A549 (cell line): ENCODE results near the gene AIF1. TPM values are rescaled to one million over a fixed set of nuclear protein-coding genes. Genes with fewer than 3 reads are reported as not detected.

Experiments
- ATAC-seq, 2 experiments: fragments of 200-7000 bp in 1 of 2; fragments of >200 bp in 1 of 2; cut with Nextera tagmentation in 1 of 2; cut with Tn5 transposase in 1 of 2; 3 replicates each; pipeline versions ENCODE4 v1.8.0 to v1.9.1; 2018 to 2020; ENCODE audit warnings: mild to moderate bottlenecking in 1 of 2, moderate library complexity in 1 of 2
- CTCF ChIA-PET: fragments of 300-600 bp; sonication (Branson Sonifier 250); formaldehyde crosslinking; extraction: SDS; loops from one replicate; lab custom pipeline; 2021; ENCODE audit warnings: antibody characterized with exemption, inconsistent platforms; lab: Yijun Ruan, JAX
- POLR2A ChIA-PET: fragments of 350-600 bp; formaldehyde crosslinking; extraction: SDS; loops from one replicate; lab custom pipeline; 2021; ENCODE audit warnings: antibody characterized with exemption, inconsistent platforms; lab: Yijun Ruan, JAX
- DNase-seq, 2 experiments: peaks; one replicate each; pipeline versions ENCODE4 v3.0.0 to v3.0.0-alpha.2; 2011 to 2016; ENCODE audit warnings: low read depth in 1 of 2, low spot score in 1 of 2
- FAIRE-seq: peaks from 2 replicates; lab custom pipeline; 2011; peaks lifted over from hg19 to GRCh38; lab: Jason Lieb, UNC
- H3K27ac ChIP-seq, 2 experiments: fragments of >200 bp; sonication (Bioruptor Twin); formaldehyde crosslinking; 3 replicates each; pipeline ENCODE4 v1.5.1; 2016 to 2017
- H3K4me1 ChIP-seq: fragments of >200 bp; sonication (Bioruptor Twin); formaldehyde crosslinking; 3 replicates; pipeline ENCODE4 v1.6.1; 2016
- H3K4me2 ChIP-seq: fragments of >200 bp; sonication (Bioruptor Twin); formaldehyde crosslinking; 3 replicates; pipeline ENCODE4 v1.6.1; 2016
- H3K4me3 ChIP-seq: fragments of >200 bp; sonication (Bioruptor Twin); formaldehyde crosslinking; 3 replicates; pipeline ENCODE4 v1.5.1; 2016
- H3K9me3 ChIP-seq: fragments of >200 bp; sonication (Bioruptor Twin); formaldehyde crosslinking; 3 replicates; pipeline ENCODE4 v1.6.1; 2016
- ATOH8 ChIP-seq: fragments of 250-450 bp; sonication (Bioruptor Pico); IDR thresholded peaks from 2 replicates; pipeline ENCODE4 v1.5.0; 2020; ENCODE audit warnings: low read depth, mild to moderate bottlenecking, moderate library complexity
- CTCF ChIP-seq: fragments of >200 bp; sonication (Bioruptor Twin); formaldehyde crosslinking; IDR thresholded peaks from 3 replicates; pipeline ENCODE4 v1.5.1; 2016
- E2F6 ChIP-seq: IDR thresholded peaks from 2 replicates; pipeline ENCODE4 v1.6.1; 2012; ENCODE audit warnings: low read depth, borderline replicate concordance
- EP300 ChIP-seq, 2 experiments: fragments of >200 bp; sonication (Bioruptor Twin); formaldehyde crosslinking; IDR thresholded peaks; 2 replicates in 1 of 2; 3 replicates in 1 of 2; pipeline ENCODE4 v1.6.1; 2016 to 2017
- FOXS1 ChIP-seq: fragments of 250-450 bp; sonication (Bioruptor Pico); IDR thresholded peaks from 2 replicates; pipeline ENCODE4 v1.5.0; 2020; ENCODE audit warnings: mild to moderate bottlenecking, moderate library complexity
- GATA3 ChIP-seq: IDR thresholded peaks from 2 replicates; pipeline ENCODE4 v1.6.1; 2012; ENCODE audit warnings: borderline replicate concordance
- HDAC2 ChIP-seq: fragments of 200-600 bp; sonication (generic); IDR thresholded peaks from 2 replicates; pipeline ENCODE4 v1.6.1; 2016
- KDM1A ChIP-seq: fragments of 200-600 bp; sonication (generic); IDR thresholded peaks from 2 replicates; pipeline ENCODE4 v1.6.1; 2016; ENCODE audit warnings: low read depth, mild to moderate bottlenecking
- KDM5A ChIP-seq: fragments of 200-600 bp; sonication (generic); IDR thresholded peaks from 2 replicates; pipeline ENCODE4 v1.6.1; 2016; ENCODE audit warnings: antibody characterized with exemption, mild to moderate bottlenecking
- MAX ChIP-seq: IDR thresholded peaks from 2 replicates; pipeline ENCODE4 v1.6.1; 2012
- NR3C1 ChIP-seq: fragments of >200 bp; sonication (Bioruptor Twin); formaldehyde crosslinking; IDR thresholded peaks from 3 replicates; pipeline ENCODE4 v1.6.1; 2017
- RCOR1 ChIP-seq: fragments of 150-350 bp; IDR thresholded peaks from 2 replicates; pipeline ENCODE4 v1.6.1; 2014; ENCODE audit warnings: antibody characterized with exemption, low read length, low read depth
- RFX5 ChIP-seq: fragments of 450-650 bp; IDR thresholded peaks from 2 replicates; pipeline ENCODE4 v1.7.1; 2014; ENCODE audit warnings: antibody characterized with exemption, mild to moderate bottlenecking, moderate library complexity
- SMC3 ChIP-seq: fragments of >200 bp; sonication (Bioruptor Twin); formaldehyde crosslinking; IDR thresholded peaks from 3 replicates; pipeline ENCODE4 v1.6.1; 2018; ENCODE audit warnings: inconsistent platforms
- SREBF2 ChIP-seq: fragments of 450-650 bp; IDR thresholded peaks from 2 replicates; pipeline ENCODE4 v1.6.1; 2014; ENCODE audit warnings: mild to moderate bottlenecking, moderate library complexity
- TP53 ChIP-seq: fragments of 250-450 bp; sonication (Bioruptor Pico); IDR thresholded peaks from 2 replicates; pipeline ENCODE4 v1.5.0; 2021; ENCODE audit warnings: mild to moderate bottlenecking, moderate library complexity
- ZC3H11A ChIP-seq: fragments of 450-650 bp; IDR thresholded peaks from 2 replicates; pipeline ENCODE4 v1.6.1; 2014; ENCODE audit warnings: antibody characterized with exemption, mild to moderate bottlenecking
- ZFP36 ChIP-seq: fragments of 450-650 bp; IDR thresholded peaks from 2 replicates; pipeline ENCODE4 v1.6.1; 2014; ENCODE audit warnings: borderline replicate concordance; ENCODE audit not compliant: partially characterized antibody
- ZSCAN20 ChIP-seq: fragments of 250-450 bp; sonication (Bioruptor Pico); IDR thresholded peaks from 2 replicates; pipeline ENCODE4 v1.8.0; 2022; ENCODE audit warnings: mild to moderate bottlenecking, moderate library complexity
- WGBS: methylation state at CpG from one replicate; pipeline ENCODE4 v1.1.6; 2017; ENCODE audit errors: missing lambda C conversion rate; 5-methylcytosine and 5-hydroxymethylcytosine counted together
- polyA plus RNA-seq, 4 experiments: library from polyadenylated mRNA; depleted of rRNA in 3 of 4; stranded (reverse); fragments of >200 nt; fragmentation: RNase III in 1 of 4; extraction: RNeasy Plus Mini Kit Qiagen cat#74134 plus additional on column Dnase treatment in 1 of 4; gene quantifications; 2 replicates in 3 of 4; 3 replicates in 1 of 4; pipeline ENCODE4 v1.2.3, GENCODE V29; 2011 to 2017
- TF ChIP-seq, protein P1 (sequence below): fragments of 250-450 bp; sonication (Bioruptor Pico); IDR thresholded peaks from 2 replicates; pipeline ENCODE4 v1.5.0; 2021; ENCODE audit warnings: mild to moderate bottlenecking, moderate library complexity, borderline replicate concordance
- TF ChIP-seq, protein P2 (sequence below): fragments of 200-600 bp; sonication (generic); IDR thresholded peaks from 2 replicates; pipeline ENCODE4 v1.6.1; 2016; ENCODE audit warnings: antibody characterized with exemption, mild to moderate bottlenecking, moderate library complexity

Gene AIF1
- polyA plus RNA-seq, 2 of the 4 experiments (the other 2 are of a cell fraction): not detected

GRCh38 chr6:31630177-31630934 lies 15.3 kb downstream of the AIF1 start:
- Histone ChIP-seq H3K9me3 (no peaks in the 10 kb centered on the region), H3K4me3 (no peak overlapping the region), H3K4me2 (no peak overlapping the region), H3K4me1 (no peaks in the 10 kb centered on the region), H3K27ac (no peak overlapping the region)
- DNase-seq (no peak), ATAC-seq (no peak), FAIRE-seq (no peak)
- ChIA-PET CTCF (interaction anchor here (1.0 kb wide), 1 partner anchor 84 kb away, joined by 3 read pairs; the partner anchor contains the start of gene ATP6V1G2), POLR2A (no interaction called here)
- WGBS: 92% methylated on average over 25 of the region's 25 CpGs
- TF ChIP-seq, protein P1, sequence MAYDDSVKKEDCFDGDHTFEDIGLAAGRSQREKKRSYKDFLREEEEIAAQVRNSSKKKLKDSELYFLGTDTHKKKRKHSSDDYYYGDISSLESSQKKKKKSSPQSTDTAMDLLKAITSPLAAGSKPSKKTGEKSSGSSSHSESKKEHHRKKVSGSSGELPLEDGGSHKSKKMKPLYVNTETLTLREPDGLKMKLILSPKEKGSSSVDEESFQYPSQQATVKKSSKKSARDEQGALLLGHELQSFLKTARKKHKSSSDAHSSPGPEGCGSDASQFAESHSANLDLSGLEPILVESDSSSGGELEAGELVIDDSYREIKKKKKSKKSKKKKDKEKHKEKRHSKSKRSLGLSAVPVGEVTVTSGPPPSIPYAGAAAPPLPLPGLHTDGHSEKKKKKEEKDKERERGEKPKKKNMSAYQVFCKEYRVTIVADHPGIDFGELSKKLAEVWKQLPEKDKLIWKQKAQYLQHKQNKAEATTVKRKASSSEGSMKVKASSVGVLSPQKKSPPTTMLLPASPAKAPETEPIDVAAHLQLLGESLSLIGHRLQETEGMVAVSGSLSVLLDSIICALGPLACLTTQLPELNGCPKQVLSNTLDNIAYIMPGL (CRISPR knock-in tag): no peak
- TF ChIP-seq, protein P2, sequence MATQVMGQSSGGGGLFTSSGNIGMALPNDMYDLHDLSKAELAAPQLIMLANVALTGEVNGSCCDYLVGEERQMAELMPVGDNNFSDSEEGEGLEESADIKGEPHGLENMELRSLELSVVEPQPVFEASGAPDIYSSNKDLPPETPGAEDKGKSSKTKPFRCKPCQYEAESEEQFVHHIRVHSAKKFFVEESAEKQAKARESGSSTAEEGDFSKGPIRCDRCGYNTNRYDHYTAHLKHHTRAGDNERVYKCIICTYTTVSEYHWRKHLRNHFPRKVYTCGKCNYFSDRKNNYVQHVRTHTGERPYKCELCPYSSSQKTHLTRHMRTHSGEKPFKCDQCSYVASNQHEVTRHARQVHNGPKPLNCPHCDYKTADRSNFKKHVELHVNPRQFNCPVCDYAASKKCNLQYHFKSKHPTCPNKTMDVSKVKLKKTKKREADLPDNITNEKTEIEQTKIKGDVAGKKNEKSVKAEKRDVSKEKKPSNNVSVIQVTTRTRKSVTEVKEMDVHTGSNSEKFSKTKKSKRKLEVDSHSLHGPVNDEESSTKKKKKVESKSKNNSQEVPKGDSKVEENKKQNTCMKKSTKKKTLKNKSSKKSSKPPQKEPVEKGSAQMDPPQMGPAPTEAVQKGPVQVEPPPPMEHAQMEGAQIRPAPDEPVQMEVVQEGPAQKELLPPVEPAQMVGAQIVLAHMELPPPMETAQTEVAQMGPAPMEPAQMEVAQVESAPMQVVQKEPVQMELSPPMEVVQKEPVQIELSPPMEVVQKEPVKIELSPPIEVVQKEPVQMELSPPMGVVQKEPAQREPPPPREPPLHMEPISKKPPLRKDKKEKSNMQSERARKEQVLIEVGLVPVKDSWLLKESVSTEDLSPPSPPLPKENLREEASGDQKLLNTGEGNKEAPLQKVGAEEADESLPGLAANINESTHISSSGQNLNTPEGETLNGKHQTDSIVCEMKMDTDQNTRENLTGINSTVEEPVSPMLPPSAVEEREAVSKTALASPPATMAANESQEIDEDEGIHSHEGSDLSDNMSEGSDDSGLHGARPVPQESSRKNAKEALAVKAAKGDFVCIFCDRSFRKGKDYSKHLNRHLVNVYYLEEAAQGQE: no peak
- TF ChIP-seq E2F6: no peak
- TF ChIP-seq MAX: no peak

DNA sequence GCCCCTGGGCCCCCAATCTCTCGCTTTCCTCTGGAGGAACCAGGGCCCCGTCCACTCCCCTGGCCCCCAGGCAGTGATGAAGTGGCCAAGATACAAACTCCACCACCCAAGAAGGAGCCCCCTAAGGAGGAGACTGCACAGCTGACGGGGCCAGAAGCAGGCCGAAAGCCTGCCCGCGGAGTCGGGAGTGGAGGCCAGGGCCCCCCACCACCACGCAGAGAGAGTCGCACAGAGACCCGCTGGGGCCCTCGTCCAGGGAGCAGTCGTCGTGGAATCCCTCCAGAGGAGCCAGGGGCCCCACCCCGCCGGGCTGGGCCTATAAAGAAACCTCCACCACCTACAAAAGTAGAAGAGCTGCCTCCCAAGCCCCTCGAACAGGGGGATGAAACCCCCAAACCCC lies 16.2 kb downstream of the AIF1 start:
- no peak for TF ChIP-seq FOXS1 (CRISPR knock-in tag)
- TF ChIP-seq ZSCAN20 (CRISPR knock-in tag): no peak
- no peak for TF ChIP-seq TP53 (CRISPR knock-in tag)
- TF ChIP-seq HDAC2: no peak
- TF ChIP-seq KDM1A: no peak
- no peak for TF ChIP-seq KDM5A
- no peak for TF ChIP-seq RCOR1
- no peak for TF ChIP-seq RFX5
- TF ChIP-seq SMC3: no peak
- no peak for TF ChIP-seq ZFP36
- TF ChIP-seq NR3C1: no peak
- no peak for TF ChIP-seq ATOH8 (CRISPR knock-in tag)
- no peak for TF ChIP-seq SREBF2
- TF ChIP-seq EP300 (IDR thresholded peaks at IDR 0.05): no peak
- no peak for TF ChIP-seq GATA3
- no peak for TF ChIP-seq CTCF
- no peak for TF ChIP-seq ZC3H11A
- no peak overlapping the region for H3K4me3 ChIP-seq
- CTCF ChIA-PET: interaction anchor here (0.7 kb wide), 1 partner anchor 34 kb away, joined by 4 read pairs; no protein-coding TSS in a partner anchor
- H3K27ac ChIP-seq: no peak overlapping the region
- H3K9me3 ChIP-seq: no peaks in the 10 kb centered on the region
- POLR2A ChIA-PET: no interaction called here
- ATAC-seq (no peak), FAIRE-seq (no peak), DNase-seq (no peak)
- no peaks in the 10 kb centered on the region for H3K4me1 ChIP-seq
- no peak overlapping the region for H3K4me2 ChIP-seq
- WGBS: 90% methylated on average over 3 of the region's 16 CpGs
